ENCODE results near the gene C1orf159.

C1orf159 gene

GRCh38 chr1:1134300-1134970 lies 18.5 kb upstream of the C1orf159 start:
- TF ChIP-seq REST (IDR thresholded peaks at IDR 0.05; ENCODE audit: low read depth), result no peak
- TF ChIP-seq TAF1 (IDR thresholded peaks at IDR 0.05; ENCODE audit: low read depth), result no peak
- no peak for TF ChIP-seq USF1 (IDR thresholded peaks at IDR 0.05)

GRCh38 chr1:1132956-1133750 lies 17.3 kb upstream of the C1orf159 start:
- TF ChIP-seq RAD21 (IDR thresholded peaks at IDR 0.05; ENCODE audit: low read depth) (no peak), ZBTB7A (IDR thresholded peaks at IDR 0.05; ENCODE audit: low read depth) (peak; percentile 42; the same call in 1 of the 2 replicates), NFIC (IDR thresholded peaks at IDR 0.05) (0 out of 2 replicates have a peak, but pooled peaks have one; percentile 50), CEBPB (IDR thresholded peaks at IDR 0.05) (no peak), MAX (IDR thresholded peaks at IDR 0.05) (no peak), YY1 (IDR thresholded peaks at IDR 0.05; ENCODE audit: low read depth) (no peak), EP300 (IDR thresholded peaks at IDR 0.05; ENCODE audit: borderline replicate concordance) (peak; percentile 42)

GRCh38 chr1:1132042-1132950 lies 16.4 kb upstream of the C1orf159 start:
- no peak for TF ChIP-seq YY1 (IDR thresholded peaks at IDR 0.05; ENCODE audit: low read depth)
- TF ChIP-seq CREB1 (IDR thresholded peaks at IDR 0.05; ENCODE audit: low read depth), result no peak
- no peak for TF ChIP-seq EGR1 (IDR thresholded peaks at IDR 0.05)
- TF ChIP-seq NFIC (IDR thresholded peaks at IDR 0.05), result no peak
- no peak for TF ChIP-seq FOXM1 (IDR thresholded peaks at IDR 0.05; ENCODE audit: borderline replicate concordance, low read depth)
- no peak for TF ChIP-seq EP300 (IDR thresholded peaks at IDR 0.05; ENCODE audit: borderline replicate concordance)
- TF ChIP-seq TAF1 (IDR thresholded peaks at IDR 0.05; ENCODE audit: low read depth), result no peak
- no peak for TF ChIP-seq MAX (IDR thresholded peaks at IDR 0.05)
- no peak for TF ChIP-seq CEBPB (IDR thresholded peaks at IDR 0.05)
- TF ChIP-seq RAD21 (IDR thresholded peaks at IDR 0.05; ENCODE audit: low read depth), result no peak
- no peak for TF ChIP-seq USF1 (IDR thresholded peaks at IDR 0.05)
- TF ChIP-seq REST (IDR thresholded peaks at IDR 0.05; ENCODE audit: low read depth), result no peak
- no peak for TF ChIP-seq TCF12 (IDR thresholded peaks at IDR 0.05; ENCODE audit: low read depth)
- no peak for TF ChIP-seq TEAD4 (IDR thresholded peaks at IDR 0.05)
- TF ChIP-seq ZBTB7A (IDR thresholded peaks at IDR 0.05; ENCODE audit: low read depth), result no peak

- TF ChIP-seq EP300 (IDR thresholded peaks at IDR 0.05; ENCODE audit: borderline replicate concordance) (no peak), RAD21 (IDR thresholded peaks at IDR 0.05; ENCODE audit: low read depth) (no peak), CEBPB (IDR thresholded peaks at IDR 0.05) (no peak)
Observed at GRCh38 chr1:1130206-1131120, 14.6 kb upstream of the C1orf159 start.

- TF ChIP-seq MAX (IDR thresholded peaks at IDR 0.05), result no peak
- TF ChIP-seq FOXM1 (IDR thresholded peaks at IDR 0.05; ENCODE audit: borderline replicate concordance, low read depth), result no peak
Observed at GRCh38 chr1:1129381-1129821, 13.5 kb upstream of the C1orf159 start.

All from Ishikawa (cell line).